IMR-90 (cell line): ENCODE results near the gene C14orf180.

Source experiments
- BHLHE40 ChIP-seq: fragments of 150-350 bp; IDR thresholded peaks from 2 replicates; pipeline ENCODE4 v1.6.1; 2016; ENCODE audit warnings: mild to moderate bottlenecking, low read depth, low read length
- POLR2A ChIP-seq: IDR thresholded peaks from 2 replicates; pipeline ENCODE4 v1.6.1; 2012; ENCODE audit warnings: mild to moderate bottlenecking, low read depth, low read length
- RAD21 ChIP-seq: IDR thresholded peaks from 2 replicates; pipeline ENCODE4 v1.6.1; 2012; ENCODE audit warnings: low read length, improper control_type of control experiment
- RCOR1 ChIP-seq: IDR thresholded peaks from 2 replicates; pipeline ENCODE4 v1.6.1; 2012; ENCODE audit warnings: mild to moderate bottlenecking, low read length, improper control_type of control experiment; ENCODE audit not compliant: insufficient replicate concordance
- SMC3 ChIP-seq: fragments of 150-350 bp; IDR thresholded peaks from 2 replicates; pipeline ENCODE4 v1.6.1; 2016; ENCODE audit warnings: low read depth, mild to moderate bottlenecking, antibody characterized with exemption, low read length, moderate library complexity
- TF ChIP-seq, protein P1 (sequence below): conservative IDR thresholded peaks from 2 replicates; pipeline ENCODE4 v1.5.1; 2012; ENCODE audit warnings: mild to moderate bottlenecking, low read depth, low read length, improper control_type of control experiment

DNA sequence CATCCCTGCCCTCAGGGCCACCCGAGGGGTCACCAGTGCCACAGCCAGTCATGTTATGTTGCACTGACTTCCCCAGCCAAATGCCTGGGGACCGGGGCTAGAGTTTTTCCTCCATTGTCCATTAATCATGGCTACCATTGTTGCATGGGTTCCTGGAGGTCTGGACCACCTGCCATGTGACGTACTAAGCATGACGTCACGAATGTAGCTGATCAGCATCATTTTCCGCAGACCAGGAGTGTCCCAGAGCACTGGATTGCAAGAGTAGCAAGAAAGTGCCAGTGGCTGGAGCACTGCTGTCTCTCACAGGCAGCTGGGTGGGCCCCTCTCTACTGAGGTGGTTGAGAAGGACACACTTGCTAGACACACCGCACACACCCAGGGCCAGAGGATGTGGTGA is 6.9 kb upstream of the C14orf180 start:
- TF ChIP-seq BHLHE40 (no peak), RCOR1 (no peak), SMC3 (no peak), POLR2A (no peak), RAD21 (no peak)
- TF ChIP-seq, protein P1, sequence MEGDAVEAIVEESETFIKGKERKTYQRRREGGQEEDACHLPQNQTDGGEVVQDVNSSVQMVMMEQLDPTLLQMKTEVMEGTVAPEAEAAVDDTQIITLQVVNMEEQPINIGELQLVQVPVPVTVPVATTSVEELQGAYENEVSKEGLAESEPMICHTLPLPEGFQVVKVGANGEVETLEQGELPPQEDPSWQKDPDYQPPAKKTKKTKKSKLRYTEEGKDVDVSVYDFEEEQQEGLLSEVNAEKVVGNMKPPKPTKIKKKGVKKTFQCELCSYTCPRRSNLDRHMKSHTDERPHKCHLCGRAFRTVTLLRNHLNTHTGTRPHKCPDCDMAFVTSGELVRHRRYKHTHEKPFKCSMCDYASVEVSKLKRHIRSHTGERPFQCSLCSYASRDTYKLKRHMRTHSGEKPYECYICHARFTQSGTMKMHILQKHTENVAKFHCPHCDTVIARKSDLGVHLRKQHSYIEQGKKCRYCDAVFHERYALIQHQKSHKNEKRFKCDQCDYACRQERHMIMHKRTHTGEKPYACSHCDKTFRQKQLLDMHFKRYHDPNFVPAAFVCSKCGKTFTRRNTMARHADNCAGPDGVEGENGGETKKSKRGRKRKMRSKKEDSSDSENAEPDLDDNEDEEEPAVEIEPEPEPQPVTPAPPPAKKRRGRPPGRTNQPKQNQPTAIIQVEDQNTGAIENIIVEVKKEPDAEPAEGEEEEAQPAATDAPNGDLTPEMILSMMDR = no peak
